ENCODE data around the gene PODN.

The PODN gene

DNA sequence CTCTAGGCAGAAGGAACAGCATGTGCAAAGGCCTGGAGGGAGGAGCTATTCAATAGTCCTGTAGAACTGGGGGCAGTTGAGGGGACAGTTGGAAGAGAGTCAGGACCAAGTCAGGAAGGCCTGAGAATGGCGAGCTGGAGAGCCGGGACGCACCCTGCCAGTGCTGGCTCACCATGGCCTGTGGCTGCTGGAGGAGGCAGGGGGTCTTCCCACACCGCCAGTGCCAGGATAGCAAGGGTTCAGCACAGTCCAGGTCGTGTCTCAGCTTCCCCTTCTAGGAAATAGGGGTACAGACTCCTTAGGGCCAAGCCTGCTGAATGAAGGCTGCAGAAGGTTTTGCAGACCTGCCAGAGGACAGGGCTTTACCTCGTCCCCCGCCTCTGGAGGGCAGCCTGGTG lies 7.3 kb downstream of the PODN start:
- H3K18ac ChIP-seq (ENCODE audit: low read length) = no peak overlapping the region
- no peaks in the 10 kb centered on the region for H3K4me1 ChIP-seq (ENCODE audit: control insufficient read depth, low read depth, low read length)
- no peak overlapping the region for H3K4me2 ChIP-seq (ENCODE audit: low read length)
- no peak overlapping the region for H2BK15ac ChIP-seq (replicated peaks; ENCODE audit: low read depth)
- no peak overlapping the region for H4K8ac ChIP-seq (ENCODE audit: low read depth, low read length)
- H3K79me1 ChIP-seq (ENCODE audit: low read length) = no peaks in the 10 kb centered on the region
- no peak for DNase-seq
- no peak overlapping the region for H3K56ac ChIP-seq (ENCODE audit: low read length)
- no peaks in the 10 kb centered on the region for H3K79me2 ChIP-seq (ENCODE audit: control insufficient read depth, insufficient read depth, low read length)
- H3K36me3 ChIP-seq (ENCODE audit: control insufficient read depth, insufficient read depth, low read length) = no peaks in the 10 kb centered on the region
- no CpG with 5 or more reads among the region's 7 CpGs for WGBS (ENCODE audit: extremely low coverage, insufficient coverage, low lambda C conversion rate)
- H3K9ac ChIP-seq (ENCODE audit: low read length) = no peak overlapping the region
- H3K4ac ChIP-seq (ENCODE audit: low read depth, low read length) = no peak overlapping the region
- no peak overlapping the region for H2BK120ac ChIP-seq (ENCODE audit: low read depth, low read length)
- no peak overlapping the region for H2BK5ac ChIP-seq (ENCODE audit: low read length)
- no peak overlapping the region for H3K4me3 ChIP-seq (ENCODE audit: low read length)
- H3K27me3 ChIP-seq (ENCODE audit: insufficient read depth, low read length, poor library complexity) = no peaks in the 10 kb centered on the region
- H3K23ac ChIP-seq (ENCODE audit: low read length) = no peak overlapping the region
- H4K5ac ChIP-seq (ENCODE audit: low read length) = no peak overlapping the region
- no peak overlapping the region for H2AK5ac ChIP-seq (ENCODE audit: low read length)
- no peak overlapping the region for H3K27ac ChIP-seq (ENCODE audit: low read depth, low read length)

DNA sequence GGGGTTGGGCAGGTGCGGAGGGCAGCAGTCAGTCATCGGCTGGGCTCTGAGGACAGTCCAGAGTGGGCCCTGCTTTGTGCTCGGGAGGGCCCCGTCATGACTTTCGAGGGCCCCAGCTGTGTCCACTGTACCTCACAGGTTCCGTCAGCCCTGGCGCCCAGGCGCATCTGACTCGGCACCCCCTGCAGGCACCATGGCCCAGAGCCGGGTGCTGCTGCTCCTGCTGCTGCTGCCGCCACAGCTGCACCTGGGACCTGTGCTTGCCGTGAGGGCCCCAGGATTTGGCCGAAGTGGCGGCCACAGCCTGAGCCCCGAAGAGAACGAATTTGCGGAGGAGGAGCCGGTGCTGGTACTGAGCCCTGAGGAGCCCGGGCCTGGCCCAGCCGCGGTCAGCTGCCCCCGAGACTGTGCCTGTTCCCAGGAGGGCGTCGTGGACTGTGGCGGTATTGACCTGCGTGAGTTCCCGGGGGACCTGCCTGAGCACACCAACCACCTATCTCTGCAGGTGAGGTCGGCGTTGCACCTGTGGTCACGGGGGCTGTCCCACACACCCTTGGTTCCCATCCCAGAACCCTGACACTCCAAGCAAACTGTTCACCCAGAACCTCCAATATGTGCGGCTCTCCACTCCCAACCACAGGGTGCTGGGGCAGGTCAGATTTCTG lies 7.8 kb downstream of the PODN start:
- Histone ChIP-seq H4K5ac (ENCODE audit: low read length) (no peak overlapping the region), H3K4me2 (ENCODE audit: low read length) (no peak overlapping the region), H4K8ac (ENCODE audit: low read depth, low read length) (no peak overlapping the region), H2BK5ac (ENCODE audit: low read length) (no peak overlapping the region), H3K79me2 (ENCODE audit: control insufficient read depth, insufficient read depth, low read length) (no peaks in the 10 kb centered on the region), H2BK15ac (replicated peaks; ENCODE audit: low read depth) (no peak overlapping the region), H3K23ac (ENCODE audit: low read length) (no peak overlapping the region), H3K27me3 (ENCODE audit: insufficient read depth, low read length, poor library complexity) (no peaks in the 10 kb centered on the region), H3K27ac (ENCODE audit: low read depth, low read length) (no peak overlapping the region), H3K4me1 (ENCODE audit: control insufficient read depth, low read depth, low read length) (no peaks in the 10 kb centered on the region), H2BK120ac (ENCODE audit: low read depth, low read length) (no peak overlapping the region), H2AK5ac (ENCODE audit: low read length) (no peak overlapping the region), H3K56ac (ENCODE audit: low read length) (no peak overlapping the region), H3K4ac (ENCODE audit: low read depth, low read length) (no peak overlapping the region), H3K79me1 (ENCODE audit: low read length) (no peaks in the 10 kb centered on the region), H3K36me3 (ENCODE audit: control insufficient read depth, insufficient read depth, low read length) (no peaks in the 10 kb centered on the region), H3K9ac (ENCODE audit: low read length) (no peak overlapping the region), H3K4me3 (ENCODE audit: low read length) (no peak overlapping the region), H3K18ac (ENCODE audit: low read length) (no peak overlapping the region)
- no peak for DNase-seq
- no CpG with 5 or more reads among the region's 31 CpGs for WGBS (ENCODE audit: extremely low coverage, insufficient coverage, low lambda C conversion rate)

DNA sequence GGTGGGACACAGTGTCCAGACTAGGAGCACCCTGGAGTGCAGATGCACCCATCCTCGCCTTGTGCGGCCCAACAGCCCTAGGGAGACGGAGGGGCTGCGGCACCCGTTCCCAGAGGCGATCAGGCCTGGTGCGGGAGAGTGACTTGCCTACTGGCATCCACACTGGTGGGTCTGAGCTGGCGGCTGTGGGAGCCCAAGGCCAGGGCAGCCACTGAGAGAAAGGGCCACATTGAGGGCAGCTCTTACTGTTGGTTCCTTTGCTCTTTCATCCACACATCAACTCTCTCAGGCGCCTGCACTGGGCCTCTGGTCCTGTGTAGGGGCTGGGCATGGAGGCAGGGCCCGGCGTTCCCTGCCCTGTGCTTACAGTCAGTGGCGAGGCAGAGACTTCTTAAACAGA lies 8.6 kb downstream of the PODN start:
- Histone ChIP-seq H3K9ac (ENCODE audit: low read length) (no peak overlapping the region), H4K5ac (ENCODE audit: low read length) (no peak overlapping the region), H3K4me1 (ENCODE audit: control insufficient read depth, low read depth, low read length) (no peaks in the 10 kb centered on the region), H3K56ac (ENCODE audit: low read length) (no peak overlapping the region), H3K27ac (ENCODE audit: low read depth, low read length) (no peak overlapping the region), H3K18ac (ENCODE audit: low read length) (no peak overlapping the region), H2AK5ac (ENCODE audit: low read length) (no peak overlapping the region), H3K23ac (ENCODE audit: low read length) (no peak overlapping the region), H3K79me1 (ENCODE audit: low read length) (no peaks in the 10 kb centered on the region), H3K4me2 (ENCODE audit: low read length) (no peak overlapping the region), H3K4me3 (ENCODE audit: low read length) (no peak overlapping the region), H4K8ac (ENCODE audit: low read depth, low read length) (no peak overlapping the region), H3K79me2 (ENCODE audit: control insufficient read depth, insufficient read depth, low read length) (no peaks in the 10 kb centered on the region), H3K36me3 (ENCODE audit: control insufficient read depth, insufficient read depth, low read length) (no peaks in the 10 kb centered on the region), H3K27me3 (ENCODE audit: insufficient read depth, low read length, poor library complexity) (no peaks in the 10 kb centered on the region), H2BK15ac (replicated peaks; ENCODE audit: low read depth) (no peak overlapping the region), H2BK5ac (ENCODE audit: low read length) (no peak overlapping the region), H2BK120ac (ENCODE audit: low read depth, low read length) (no peak overlapping the region), H3K4ac (ENCODE audit: low read depth, low read length) (no peak overlapping the region)
- WGBS (ENCODE audit: extremely low coverage, insufficient coverage, low lambda C conversion rate) = no CpG with 5 or more reads among the region's 12 CpGs
- DNase-seq = no peak

DNA sequence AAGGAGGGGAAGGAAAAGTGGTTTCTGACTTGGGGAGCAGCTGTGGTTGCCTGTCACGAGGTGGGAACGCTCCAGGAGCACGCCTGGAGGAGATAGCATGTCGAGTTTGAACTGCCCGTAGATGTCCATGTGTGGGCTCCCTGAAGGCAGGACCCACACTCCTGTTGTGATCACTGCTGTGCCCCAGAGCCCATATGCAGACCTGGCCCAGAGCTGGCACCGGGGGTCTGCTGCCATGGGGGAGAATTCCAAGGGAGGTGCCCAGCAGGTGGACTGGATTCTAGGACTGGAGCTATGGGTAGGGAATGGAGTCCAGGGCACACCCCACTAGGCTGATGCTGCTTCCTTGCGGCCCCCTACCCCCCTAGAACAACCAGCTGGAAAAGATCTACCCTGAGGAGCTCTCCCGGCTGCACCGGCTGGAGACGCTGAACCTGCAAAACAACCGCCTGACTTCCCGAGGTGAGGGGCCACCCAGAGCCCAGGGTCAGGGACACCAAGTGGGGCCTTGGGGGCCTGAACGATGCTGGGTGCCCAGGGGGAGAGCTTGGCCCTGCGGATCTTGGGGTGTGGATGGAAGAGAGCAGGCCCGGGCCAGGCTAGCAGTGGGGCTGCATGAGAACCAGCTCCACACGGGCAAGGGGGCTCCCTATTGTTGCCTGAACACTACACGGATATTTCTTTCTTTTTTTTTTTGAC lies 9.3 kb downstream of the PODN start:
- no peak overlapping the region for H3K4ac ChIP-seq (ENCODE audit: low read depth, low read length)
- H3K27me3 ChIP-seq (ENCODE audit: insufficient read depth, low read length, poor library complexity) = no peaks in the 10 kb centered on the region
- no CpG with 5 or more reads among the region's 17 CpGs for WGBS (ENCODE audit: extremely low coverage, insufficient coverage, low lambda C conversion rate)

DNA sequence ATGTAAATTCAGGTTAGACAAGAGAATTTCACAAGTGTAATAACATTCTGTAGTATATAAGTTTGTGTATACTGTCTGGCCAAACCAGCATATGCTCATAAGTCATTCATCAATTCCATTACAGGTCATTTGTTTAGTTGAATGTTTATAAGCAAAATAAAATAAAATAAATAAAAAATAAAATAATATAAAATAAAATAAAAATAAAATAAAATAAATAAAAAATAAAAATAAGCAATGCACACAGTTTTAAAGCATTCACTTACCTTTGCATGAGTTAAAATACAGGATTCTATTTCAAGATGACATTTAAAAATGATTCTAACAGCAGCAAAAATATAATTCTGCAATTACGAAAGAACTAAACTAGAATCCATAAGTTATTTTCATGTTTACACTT lies 9.9 kb downstream of the PODN start:
- Histone ChIP-seq H3K27ac (ENCODE audit: low read depth, low read length) (no peak overlapping the region), H3K36me3 (ENCODE audit: control insufficient read depth, insufficient read depth, low read length) (no peaks in the 10 kb centered on the region), H4K8ac (ENCODE audit: low read depth, low read length) (no peak overlapping the region), H3K4me1 (ENCODE audit: control insufficient read depth, low read depth, low read length) (no peaks in the 10 kb centered on the region), H3K4ac (ENCODE audit: low read depth, low read length) (no peak overlapping the region), H3K79me1 (ENCODE audit: low read length) (no peaks in the 10 kb centered on the region), H2BK15ac (replicated peaks; ENCODE audit: low read depth) (no peak overlapping the region), H2BK5ac (ENCODE audit: low read length) (no peak overlapping the region), H3K27me3 (ENCODE audit: insufficient read depth, low read length, poor library complexity) (no peaks in the 10 kb centered on the region), H2BK120ac (ENCODE audit: low read depth, low read length) (no peak overlapping the region), H2AK5ac (ENCODE audit: low read length) (no peak overlapping the region), H3K18ac (ENCODE audit: low read length) (no peak overlapping the region), H3K23ac (ENCODE audit: low read length) (no peak overlapping the region), H4K5ac (ENCODE audit: low read length) (no peak overlapping the region), H3K4me3 (ENCODE audit: low read length) (no peak overlapping the region), H3K4me2 (ENCODE audit: low read length) (no peak overlapping the region), H3K9ac (ENCODE audit: low read length) (no peak overlapping the region), H3K79me2 (ENCODE audit: control insufficient read depth, insufficient read depth, low read length) (no peaks in the 10 kb centered on the region), H3K56ac (ENCODE audit: low read length) (no peak overlapping the region)
- no CpG with 5 or more reads among the region's 1 CpG for WGBS (ENCODE audit: extremely low coverage, insufficient coverage, low lambda C conversion rate)
- no peak for DNase-seq

More for the DNA sequence above, 9.3 kb downstream of the PODN start:
- no peak overlapping the region for H2BK5ac ChIP-seq (ENCODE audit: low read length)
- no peak overlapping the region for H4K5ac ChIP-seq (ENCODE audit: low read length)
- no peak overlapping the region for H2AK5ac ChIP-seq (ENCODE audit: low read length)
- H3K79me2 ChIP-seq (ENCODE audit: control insufficient read depth, insufficient read depth, low read length) = no peaks in the 10 kb centered on the region
- H3K56ac ChIP-seq (ENCODE audit: low read length) = no peak overlapping the region
- no peak for DNase-seq
- no peaks in the 10 kb centered on the region for H3K36me3 ChIP-seq (ENCODE audit: control insufficient read depth, insufficient read depth, low read length)
- H2BK120ac ChIP-seq (ENCODE audit: low read depth, low read length) = no peak overlapping the region
- H3K27ac ChIP-seq (ENCODE audit: low read depth, low read length) = no peak overlapping the region
- no peak overlapping the region for H3K9ac ChIP-seq (ENCODE audit: low read length)
- no peak overlapping the region for H4K8ac ChIP-seq (ENCODE audit: low read depth, low read length)
- H3K23ac ChIP-seq (ENCODE audit: low read length) = no peak overlapping the region
- no peaks in the 10 kb centered on the region for H3K4me1 ChIP-seq (ENCODE audit: control insufficient read depth, low read depth, low read length)
- no peak overlapping the region for H3K4me2 ChIP-seq (ENCODE audit: low read length)
- H3K4me3 ChIP-seq (ENCODE audit: low read length) = no peak overlapping the region
- no peak overlapping the region for H3K18ac ChIP-seq (ENCODE audit: low read length)
- no peak overlapping the region for H2BK15ac ChIP-seq (replicated peaks; ENCODE audit: low read depth)
- no peaks in the 10 kb centered on the region for H3K79me1 ChIP-seq (ENCODE audit: low read length)

DNA sequence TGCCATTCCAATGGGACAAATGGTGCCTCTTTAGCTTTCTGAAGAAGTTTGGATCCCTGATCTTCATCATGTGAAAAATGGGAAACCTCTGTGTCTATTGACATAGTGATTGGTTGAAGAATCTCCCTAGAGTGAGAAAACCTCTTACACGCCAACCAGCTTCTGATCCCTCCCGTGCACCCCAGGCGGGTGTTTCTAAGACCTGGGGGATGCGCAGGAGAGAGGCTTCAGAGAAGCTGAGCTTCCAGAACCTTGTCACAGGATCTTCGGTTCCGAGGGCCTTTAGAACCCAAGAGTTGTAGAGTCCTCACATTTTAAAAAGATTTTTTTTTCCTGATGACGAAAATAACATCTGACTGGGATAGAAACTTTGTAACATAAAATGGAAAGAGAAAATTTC lies 11.3 kb downstream of the PODN start:
- Histone ChIP-seq H3K18ac (ENCODE audit: low read length) (no peak overlapping the region), H3K23ac (ENCODE audit: low read length) (no peak overlapping the region), H4K8ac (ENCODE audit: low read depth, low read length) (no peak overlapping the region), H2BK5ac (ENCODE audit: low read length) (no peak overlapping the region), H4K5ac (ENCODE audit: low read length) (no peak overlapping the region), H3K4me3 (ENCODE audit: low read length) (no peak overlapping the region), H3K4me2 (ENCODE audit: low read length) (no peak overlapping the region), H3K4me1 (ENCODE audit: control insufficient read depth, low read depth, low read length) (no peaks in the 10 kb centered on the region), H3K4ac (ENCODE audit: low read depth, low read length) (no peak overlapping the region), H3K56ac (ENCODE audit: low read length) (no peak overlapping the region), H3K79me1 (ENCODE audit: low read length) (no peaks in the 10 kb centered on the region), H2BK120ac (ENCODE audit: low read depth, low read length) (no peak overlapping the region), H3K27me3 (ENCODE audit: insufficient read depth, low read length, poor library complexity) (no peaks in the 10 kb centered on the region), H3K79me2 (ENCODE audit: control insufficient read depth, insufficient read depth, low read length) (no peaks in the 10 kb centered on the region), H2BK15ac (replicated peaks; ENCODE audit: low read depth) (no peak overlapping the region), H3K9ac (ENCODE audit: low read length) (no peak overlapping the region), H2AK5ac (ENCODE audit: low read length) (no peak overlapping the region), H3K27ac (ENCODE audit: low read depth, low read length) (no peak overlapping the region), H3K36me3 (ENCODE audit: control insufficient read depth, insufficient read depth, low read length) (no peaks in the 10 kb centered on the region)
- WGBS (ENCODE audit: extremely low coverage, insufficient coverage, low lambda C conversion rate) = no CpG with 5 or more reads among the region's 7 CpGs
- DNase-seq = no peak
